GM18511 (cell line): Measurements from ENCODE around the gene NID1.
"Not testable (repeated sequence)": the region's sequence is repeated elsewhere in the genome, so short reads cannot be mapped to it uniquely, and the experiment has no call there.

ENCODE experiments used
- ATAC-seq: cut with Tn5 transposase; IDR thresholded peaks from one replicate; pipeline ENCODE4 v1.9.1; 2021; ENCODE audit warnings: mild to moderate bottlenecking, moderate library complexity; ENCODE audit not compliant: unreplicated experiment

NID1 gene

DNA sequence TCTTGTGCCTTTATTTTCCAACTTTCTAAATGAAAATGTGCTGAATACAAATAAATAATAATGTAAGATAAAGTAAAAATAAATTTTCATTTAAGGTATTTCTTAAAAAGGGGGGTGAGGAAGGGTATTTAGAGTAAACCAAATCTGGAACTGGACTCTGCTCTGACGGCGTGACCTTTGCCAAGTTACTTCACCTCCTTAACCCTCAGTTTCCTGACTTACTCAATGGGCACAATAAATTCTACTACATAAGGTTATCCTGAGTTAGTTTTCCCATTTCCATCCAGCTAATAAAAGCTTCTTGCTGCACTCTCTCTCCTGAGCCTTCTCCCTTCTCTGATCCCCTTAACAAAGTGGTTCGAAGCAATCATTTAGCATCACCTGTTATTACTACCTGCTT is 93.9 kb downstream of the NID1 start:
- no peak for ATAC-seq

DNA sequence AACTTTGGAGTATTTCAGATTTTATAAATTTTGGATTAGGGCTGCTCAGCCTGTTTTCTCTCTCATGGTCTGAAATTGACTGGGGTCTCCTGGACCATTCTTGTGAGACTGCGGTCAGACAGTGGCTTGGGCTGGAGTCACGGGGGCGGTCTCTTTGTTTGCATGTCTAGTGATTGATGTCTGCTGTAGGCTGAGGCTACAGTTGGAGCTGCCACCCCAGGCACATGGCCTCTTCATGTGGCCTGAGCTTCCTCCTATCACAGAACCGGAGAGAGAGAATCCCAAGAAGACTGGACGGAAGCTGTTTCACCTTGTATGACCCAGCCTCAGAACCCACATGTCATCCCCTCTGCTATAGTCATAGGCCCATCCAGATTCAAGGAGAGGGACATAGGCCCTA is 96.1 kb downstream of the NID1 start:
- ATAC-seq = no peak

DNA sequence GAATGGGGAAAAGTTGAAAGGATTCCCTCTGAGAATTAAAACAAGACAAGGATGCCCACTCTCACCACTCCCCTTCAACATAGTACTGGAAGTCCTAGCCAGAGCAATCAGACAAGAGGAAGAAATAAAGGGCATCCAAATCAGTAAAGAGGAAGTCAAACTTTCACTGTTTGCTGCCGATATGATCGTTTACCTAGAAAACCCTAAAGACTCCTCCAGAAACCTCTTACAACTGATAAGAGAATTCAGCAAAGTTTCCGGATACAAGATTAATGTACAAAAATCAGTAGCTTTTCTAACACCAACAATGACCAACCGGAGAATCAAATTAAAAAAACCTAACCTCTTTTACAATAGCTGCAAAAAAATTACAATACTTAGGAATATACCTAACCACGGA is 98.8 kb downstream of the NID1 start:
- ATAC-seq = not testable (repeated sequence)

DNA sequence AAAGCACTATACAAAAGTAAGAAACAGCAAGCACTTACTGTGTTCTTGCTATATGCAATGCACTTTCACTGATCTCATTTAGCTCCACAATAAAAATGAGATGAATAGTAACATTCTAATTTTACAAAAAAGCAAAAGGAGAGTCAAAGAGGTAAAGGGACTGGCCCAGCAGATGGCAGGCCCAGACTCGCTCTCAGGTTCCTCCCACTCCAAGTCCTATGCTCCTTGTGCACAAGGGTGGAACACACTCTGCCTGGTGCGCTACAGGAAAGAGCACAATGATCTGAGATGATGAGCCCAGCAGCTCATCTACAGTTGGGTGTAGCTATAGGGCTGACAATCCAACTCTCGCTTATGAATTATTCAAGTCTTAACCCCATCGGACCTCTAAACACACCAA is 104.1 kb downstream of the NID1 start:
- no peak for ATAC-seq

DNA sequence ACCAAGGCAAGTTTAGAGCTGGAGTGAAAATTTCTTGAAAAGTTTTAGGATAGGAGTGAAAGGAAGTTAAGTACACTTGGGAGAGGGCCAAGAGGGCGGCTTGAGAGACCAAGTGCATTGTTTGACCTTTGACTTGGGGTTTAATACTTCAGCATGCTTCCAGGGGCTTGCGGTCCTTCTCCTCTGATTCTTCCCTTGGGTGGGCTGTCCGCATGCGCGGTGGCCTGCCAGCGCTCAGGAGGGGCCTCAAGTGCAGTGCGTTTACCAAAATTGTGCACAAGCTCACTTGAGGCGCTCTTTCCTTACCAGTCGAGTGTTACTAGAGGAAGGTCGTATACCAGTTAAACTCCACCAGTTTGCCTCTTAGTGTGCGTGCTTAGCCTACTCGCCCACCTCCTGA is 106.9 kb downstream of the NID1 start:
- ATAC-seq = no peak

DNA sequence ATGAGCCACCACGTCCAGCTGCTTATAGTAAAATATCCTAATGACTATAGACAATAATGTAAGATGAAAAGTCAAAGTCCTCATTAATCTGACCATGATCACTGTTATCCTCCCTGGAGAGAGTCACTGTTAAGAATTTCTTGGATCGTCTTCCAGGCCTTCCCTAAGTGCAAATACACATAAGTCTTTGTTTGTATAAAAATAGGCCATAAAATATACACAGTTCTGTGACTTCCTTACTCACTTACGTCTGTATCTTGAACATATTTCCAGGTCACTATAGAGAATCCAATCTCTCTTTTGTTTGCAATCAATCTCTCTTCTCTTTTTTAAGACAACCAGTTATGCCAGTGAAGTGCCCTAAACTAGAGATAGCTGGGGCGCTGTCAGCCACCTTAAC is 109.1 kb downstream of the NID1 start:
- ATAC-seq = no peak

DNA sequence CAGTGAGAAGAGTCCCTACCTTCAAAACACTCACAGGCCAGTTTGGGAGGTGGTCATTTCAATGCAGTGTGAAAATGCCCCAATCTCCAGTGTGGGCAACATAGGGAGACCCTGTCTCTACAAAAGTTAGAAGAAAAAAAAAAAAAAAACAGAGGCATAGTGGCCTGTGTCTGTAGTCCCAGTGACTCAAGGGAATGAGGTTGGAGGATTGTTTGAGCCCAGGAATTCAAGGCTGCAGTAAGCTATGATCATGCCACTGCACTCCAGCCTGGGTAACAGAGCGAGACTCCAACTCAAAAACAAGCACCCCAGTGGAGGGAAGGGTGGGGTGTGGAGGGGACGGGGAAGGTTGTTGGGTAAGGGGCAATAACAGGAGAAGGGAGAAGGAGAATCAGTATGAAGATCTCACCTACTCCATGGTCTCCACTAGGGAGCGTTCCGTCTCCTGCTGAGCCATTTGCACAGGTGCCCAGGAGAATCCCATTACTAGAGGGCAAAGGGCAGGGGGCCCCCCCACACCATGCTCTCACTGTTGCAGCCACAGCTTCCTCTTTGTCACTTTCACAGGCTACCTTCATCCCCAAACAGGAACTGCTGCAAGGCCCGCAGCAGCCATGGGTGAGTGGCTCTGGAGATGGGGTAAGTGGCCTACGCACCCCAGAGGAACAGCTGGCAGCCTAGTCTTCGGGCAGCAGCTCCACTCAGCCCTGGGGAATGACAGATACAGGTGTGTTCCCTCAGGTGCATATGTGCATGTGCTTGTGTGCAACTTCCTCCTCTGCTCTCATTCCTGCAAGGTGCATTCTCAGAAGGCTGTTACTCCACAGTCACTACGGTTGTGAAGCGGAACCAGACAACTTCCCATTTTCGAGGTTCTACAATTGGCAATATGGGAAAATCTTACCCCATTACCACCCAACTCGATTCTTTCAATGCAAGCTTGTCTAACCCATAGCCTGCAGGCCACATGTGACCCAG is 110.3 kb downstream of the NID1 start:
- ATAC-seq = peak; percentile 96

DNA sequence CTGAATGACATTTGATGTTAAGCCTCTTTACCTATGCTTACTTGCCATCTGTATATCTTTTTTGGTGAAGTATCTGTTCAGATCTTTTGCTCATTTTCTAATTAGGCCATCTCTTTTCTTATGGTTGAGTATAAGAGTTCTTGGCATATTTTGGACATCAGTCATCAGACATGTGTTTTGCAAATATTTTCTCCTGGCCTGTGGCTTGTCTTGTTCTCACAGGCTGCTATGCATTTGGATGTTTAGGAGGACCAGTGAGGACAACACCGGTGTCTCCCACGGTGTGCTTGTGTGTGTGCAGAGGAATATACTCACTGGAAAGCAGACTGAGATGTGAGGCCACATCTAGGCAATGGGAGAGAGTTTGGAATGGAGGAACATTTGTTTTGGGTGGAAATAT is 111.1 kb downstream of the NID1 start:
- no peak for ATAC-seq

DNA sequence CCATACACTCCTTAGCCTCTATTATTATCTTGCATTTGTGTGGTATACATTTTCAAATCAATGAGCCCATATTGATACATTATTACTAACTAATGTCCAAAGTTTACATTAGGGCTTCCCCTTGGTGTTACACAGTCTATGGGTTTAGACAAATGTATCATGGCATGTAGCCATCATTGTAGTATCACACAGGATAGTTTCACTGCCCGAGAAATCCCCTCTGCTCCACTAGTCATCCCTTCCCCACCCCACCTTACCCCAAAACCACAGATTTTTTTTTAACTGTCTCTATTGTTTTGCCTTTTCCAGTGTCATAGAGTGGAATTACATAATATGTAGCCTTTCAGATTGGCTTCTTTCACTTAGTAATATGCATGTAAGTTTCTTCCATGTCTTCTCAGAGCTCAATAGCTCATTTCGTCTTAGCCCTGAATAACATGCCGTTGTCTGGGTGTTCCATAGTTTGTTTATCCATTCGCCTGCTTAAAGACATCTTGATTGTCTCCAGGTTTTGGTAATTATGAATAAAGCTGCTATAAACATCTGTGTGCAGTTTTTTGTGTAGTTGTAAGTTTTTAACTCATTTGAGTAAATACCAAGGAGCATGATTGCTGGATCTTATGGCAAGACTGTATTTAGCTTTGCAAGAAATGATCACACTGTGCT is 111.8 kb downstream of the NID1 start:
- peak; percentile 50 for ATAC-seq

DNA sequence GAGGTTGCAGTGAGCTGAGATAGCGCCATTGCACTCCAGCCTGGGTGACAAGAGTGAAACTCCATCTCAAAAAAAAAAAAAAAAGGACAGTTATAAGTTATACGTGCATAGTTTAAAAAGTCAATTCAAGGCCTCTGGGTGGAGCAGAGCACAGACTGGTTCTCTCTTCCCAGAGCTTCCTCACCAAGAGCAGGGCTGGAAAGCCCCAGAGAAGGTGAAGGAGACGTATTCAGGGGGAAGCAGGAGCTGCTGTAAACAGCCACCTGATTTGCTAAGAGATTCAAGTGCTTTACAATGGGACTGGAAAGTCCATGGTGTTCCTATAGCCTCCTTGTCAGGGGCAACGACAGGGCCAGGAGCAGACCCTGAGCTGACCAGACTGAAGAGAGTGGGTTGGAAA is 113.2 kb downstream of the NID1 start:
- ATAC-seq = no peak

DNA sequence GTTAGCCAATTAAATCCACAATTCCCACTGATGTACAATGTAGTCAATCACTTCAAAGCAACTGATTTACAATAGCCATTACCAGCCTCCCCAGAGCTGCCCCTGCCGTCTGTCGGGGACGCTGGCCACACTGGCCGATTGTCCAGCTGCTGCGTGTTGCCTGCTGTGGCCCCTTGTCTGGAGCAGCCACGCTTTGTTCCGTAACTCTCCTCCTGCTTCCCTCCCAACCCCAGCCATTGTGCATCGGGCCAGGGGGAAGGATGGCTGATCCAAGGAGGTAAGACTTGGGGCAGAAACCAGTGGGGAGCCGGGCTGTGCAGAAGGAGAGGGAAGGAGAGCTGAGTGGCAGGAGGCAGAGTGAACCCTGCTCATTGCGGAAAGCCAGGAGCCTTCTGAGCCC is 114.6 kb downstream of the NID1 start:
- no peak for ATAC-seq

DNA sequence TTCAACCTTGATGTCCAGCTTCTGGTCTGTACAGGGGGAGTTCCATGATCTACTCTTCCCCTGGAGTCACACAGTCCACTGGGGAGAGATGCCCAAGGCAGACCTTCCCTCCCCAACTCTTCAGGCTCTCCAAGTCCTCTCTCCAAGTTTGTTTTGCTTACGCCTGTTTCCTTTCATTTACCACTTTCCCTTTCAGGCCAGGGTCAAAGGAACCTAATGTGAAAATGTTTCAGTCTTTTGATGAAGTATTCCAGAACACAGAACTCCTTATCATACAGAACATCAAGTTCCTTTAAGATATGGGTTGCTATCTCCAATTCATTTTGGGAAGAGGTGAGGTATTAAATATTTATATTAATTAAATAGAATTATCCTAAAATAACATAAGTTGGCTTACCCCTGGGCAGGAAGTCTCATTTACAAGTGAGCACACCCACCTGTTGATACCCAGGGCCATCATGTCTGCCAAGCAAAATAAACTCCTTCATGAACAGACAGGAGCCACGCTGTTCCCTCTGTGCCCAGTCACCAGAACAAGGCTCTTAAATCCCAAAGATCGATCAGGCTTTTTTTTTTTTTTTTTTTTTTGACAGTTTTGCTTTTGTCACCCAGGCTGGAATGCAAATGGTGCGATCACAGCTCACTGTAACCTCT is 116.0 kb downstream of the NID1 start:
- ATAC-seq = no peak

DNA sequence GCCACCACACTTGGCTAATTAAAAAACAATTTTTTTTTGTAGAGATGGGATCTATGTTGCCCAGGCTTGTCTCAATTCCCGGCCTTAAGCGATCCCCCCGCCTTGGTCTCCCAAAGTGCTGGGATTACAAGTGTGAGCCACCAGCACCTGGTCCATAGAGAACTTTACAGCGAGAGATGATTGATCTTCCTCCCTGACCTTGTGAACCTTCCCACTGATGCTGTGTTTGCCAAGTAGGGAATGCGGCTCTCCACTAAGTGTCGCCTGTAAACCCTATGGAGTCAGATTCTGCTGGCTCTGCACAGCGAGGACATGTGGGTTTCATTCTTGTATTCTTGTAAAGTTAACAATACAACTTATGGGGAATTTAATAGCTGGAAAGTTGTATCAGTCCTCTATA is 116.9 kb downstream of the NID1 start:
- no peak for ATAC-seq

DNA sequence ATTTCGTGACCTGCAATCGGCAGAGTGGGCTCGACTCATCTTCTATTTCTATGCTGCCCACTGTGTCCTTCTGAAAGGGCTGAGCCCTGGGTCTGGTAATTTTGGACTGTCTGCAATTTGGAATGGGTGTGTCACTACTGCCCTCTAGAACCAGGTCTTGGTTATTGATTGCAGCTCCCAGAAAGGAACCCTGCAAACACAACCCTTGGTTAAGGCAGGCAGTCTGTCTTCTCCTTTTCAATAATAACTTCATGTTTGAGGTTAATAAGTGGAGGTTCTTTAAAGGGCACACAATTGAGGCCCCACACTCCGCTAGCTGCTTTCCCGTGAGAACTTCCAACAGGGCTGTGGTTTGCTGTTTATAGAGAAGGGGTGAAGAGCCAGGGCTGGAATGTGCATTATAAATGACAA is 118.3 kb downstream of the NID1 start:
- peak; percentile 76 for ATAC-seq

DNA sequence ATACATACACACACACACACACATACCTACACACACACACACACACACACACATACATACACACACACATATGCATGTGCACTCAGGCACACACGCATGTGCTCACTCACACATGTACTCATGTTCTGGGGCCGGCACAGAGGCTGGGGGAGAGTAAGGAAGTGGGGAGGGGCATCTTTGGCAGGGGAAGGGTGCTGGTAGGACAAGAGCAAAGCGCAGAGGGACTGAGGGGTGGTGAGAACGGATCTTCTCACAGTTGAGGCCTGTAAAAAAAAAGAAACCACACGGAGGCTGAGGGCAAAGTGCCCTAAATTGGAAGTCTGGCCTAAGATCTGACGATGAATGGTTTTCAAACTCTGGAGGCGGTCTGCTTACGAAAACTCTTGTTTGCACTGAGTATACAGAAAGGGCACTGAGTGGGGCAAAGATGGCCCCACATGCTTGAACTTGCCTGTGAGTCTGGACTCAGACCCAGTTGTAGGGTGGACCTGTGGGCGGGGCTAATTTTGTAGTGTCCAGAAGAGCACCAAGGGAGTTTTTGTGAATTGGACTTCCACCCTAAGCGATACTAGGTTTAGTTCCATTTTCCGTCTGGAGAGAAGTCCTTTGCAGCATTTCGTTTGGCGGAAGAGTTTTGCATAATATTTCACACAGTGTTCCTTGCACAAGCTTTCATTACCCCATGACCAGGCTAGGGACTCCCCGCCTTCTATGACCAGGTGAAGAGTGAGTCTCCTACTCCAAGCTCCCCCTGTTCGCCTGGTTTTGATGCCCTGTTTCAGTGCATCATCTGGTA is 118.9 kb downstream of the NID1 start:
- peak; percentile 81 for ATAC-seq

DNA sequence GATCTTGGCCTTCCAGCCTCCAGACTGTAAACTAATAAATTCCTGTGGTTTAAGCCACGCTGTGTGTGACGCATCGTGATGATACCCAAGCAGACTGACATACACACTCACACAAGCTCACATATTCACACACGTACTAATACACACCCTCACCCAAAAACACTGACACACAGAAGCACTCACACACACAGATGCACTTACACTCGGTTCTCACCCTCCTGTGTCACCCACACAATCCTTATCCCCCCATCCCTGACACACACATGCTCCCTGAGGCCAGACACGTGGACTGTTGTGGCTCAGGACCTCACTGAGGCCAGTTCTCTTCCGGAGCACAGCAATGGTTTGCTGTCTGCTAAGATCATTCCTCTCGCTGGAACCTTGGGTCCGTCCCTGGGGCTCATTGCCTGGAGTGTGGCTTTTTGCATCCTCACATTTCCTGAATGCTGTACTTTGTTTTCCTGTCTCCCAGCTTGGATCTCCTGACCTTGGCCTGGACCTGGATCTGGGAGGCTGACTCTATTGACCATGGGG is 121.2 kb downstream of the NID1 start:
- no peak for ATAC-seq

DNA sequence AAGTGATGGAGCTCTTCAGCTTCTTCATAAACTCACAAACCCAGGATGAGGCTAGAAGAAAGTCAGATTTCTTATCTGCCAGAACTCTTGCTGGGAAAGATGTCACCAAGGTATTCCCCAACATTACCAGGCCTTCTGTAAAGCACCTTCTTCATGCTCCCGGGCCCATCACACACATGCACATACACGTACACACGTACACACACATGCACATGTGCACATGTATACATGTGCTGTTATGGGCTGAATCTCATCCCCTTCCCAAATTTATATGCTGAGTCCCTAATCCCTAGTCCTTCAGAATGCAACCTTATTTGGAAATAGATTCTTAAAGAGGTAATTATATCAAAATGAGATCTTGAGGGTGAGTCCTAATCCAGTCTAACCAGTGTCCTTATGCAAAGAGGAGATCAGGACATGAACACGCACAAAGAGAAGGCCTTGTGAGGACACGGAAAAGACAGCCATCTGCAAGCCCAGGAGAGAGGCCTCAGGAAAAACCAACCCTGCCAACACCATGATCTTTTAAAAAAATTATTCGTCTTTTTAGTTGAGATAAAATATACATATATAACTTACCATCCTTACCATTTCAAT is 121.8 kb downstream of the NID1 start:
- no peak for ATAC-seq

DNA sequence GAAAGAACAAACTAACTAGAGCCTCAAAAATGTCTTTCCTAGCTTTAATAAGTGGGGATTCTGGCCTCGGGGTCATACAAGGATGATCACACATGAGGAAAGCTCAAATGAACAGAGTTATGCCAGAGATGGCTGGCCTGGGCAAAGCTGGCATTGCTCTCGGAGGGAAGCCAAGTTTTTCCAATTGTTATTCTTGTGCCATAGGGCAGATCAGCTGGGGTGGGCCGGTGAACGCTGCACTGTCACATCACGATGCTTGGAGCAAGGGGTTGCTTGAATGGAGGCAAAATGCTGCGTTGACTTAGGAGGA is 122.3 kb downstream of the NID1 start:
- ATAC-seq = no peak

DNA sequence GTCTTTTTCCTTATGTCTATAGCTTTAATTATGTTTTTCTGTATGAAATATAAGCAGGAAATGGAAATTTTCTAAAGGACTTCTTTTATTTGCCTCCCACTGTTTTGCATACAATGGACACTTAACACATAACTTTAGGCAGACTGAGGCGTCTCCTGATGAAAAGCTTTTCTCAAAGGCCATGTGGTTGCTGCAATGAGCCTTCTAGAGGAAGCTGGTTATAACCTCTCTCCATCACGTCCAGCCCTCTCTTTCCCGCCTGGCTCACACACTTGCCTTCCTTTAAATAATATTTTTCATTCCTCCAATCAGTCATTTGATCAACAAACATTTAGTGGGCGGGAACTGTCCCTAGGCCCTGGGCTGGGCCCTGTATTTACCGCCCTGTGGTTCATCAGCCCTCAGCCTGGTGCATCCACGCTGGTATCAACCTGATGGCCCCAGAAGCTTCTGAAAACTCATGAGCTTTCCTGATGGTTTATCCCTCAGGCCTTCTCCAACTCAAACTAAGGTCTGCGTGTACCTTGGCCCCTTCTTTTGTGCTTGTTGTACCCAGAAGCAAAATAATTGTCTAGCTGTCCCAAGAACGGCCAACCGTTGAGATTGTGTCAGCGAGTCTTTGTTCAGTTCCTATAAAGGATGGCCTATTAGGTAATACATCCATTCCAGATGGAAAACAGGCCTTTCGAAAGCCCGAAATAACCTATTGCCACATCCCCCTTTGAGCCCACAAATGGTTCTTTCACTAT is 122.8 kb downstream of the NID1 start:
- no peak for ATAC-seq

DNA sequence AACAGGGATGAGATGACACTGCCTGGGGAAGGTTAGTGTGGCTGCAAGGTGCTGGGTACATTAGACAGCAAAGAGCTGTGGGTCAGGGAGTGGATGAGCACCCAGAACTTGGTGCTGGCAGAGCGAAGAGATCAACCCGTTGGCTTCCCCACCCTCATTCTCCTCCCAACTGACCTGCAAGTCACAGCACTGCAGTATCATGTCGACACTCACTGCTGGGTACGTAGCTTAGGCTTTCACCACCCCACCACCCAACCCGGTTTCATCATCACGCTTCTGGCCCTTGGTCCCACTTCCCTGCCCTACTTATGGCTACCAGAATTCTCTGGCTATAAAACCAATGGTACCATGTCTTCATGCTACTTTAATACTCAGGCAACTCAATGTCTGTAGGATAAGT is 124.6 kb downstream of the NID1 start:
- ATAC-seq = no peak
